ENCODE data around the gene CPLX1.

CPLX1 gene

DNA sequence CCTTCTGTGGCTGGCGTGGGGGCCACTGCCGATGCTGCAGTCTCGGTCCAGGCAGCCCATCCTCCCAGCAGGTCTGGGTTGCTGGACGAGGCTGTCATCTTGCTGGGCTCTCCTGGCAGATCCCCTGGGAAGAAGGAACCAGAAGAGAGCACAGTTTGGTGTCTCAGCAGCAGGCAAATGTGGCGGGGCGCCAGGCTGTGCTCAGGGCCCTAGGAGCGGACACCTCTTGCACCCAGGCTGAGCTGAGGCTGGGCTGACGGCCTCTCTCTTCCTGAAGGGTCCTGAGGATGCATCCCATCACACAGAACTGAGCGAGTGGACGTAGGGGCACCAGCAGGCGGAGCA is 39.2 kb upstream of the CPLX1 start:
- TF ChIP-seq, protein P1, sequence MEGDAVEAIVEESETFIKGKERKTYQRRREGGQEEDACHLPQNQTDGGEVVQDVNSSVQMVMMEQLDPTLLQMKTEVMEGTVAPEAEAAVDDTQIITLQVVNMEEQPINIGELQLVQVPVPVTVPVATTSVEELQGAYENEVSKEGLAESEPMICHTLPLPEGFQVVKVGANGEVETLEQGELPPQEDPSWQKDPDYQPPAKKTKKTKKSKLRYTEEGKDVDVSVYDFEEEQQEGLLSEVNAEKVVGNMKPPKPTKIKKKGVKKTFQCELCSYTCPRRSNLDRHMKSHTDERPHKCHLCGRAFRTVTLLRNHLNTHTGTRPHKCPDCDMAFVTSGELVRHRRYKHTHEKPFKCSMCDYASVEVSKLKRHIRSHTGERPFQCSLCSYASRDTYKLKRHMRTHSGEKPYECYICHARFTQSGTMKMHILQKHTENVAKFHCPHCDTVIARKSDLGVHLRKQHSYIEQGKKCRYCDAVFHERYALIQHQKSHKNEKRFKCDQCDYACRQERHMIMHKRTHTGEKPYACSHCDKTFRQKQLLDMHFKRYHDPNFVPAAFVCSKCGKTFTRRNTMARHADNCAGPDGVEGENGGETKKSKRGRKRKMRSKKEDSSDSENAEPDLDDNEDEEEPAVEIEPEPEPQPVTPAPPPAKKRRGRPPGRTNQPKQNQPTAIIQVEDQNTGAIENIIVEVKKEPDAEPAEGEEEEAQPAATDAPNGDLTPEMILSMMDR (IDR thresholded peaks at IDR 0.05; ENCODE audit: low read depth, low read length) = no peak
- no peak for DNase-seq (ENCODE audit: low read depth in 2 of 2)
- H3K4me3 ChIP-seq (replicated peaks in 1 of 2; ENCODE audit: low read depth in 2 of 2, low read length in 2 of 2) = no peak overlapping the region

- no peak for DNase-seq (ENCODE audit: low read depth in 2 of 2)
- TF ChIP-seq, protein P1 (IDR thresholded peaks at IDR 0.05; ENCODE audit: low read depth, low read length) = no peak
- no peak overlapping the region for H3K4me3 ChIP-seq (replicated peaks in 1 of 2; ENCODE audit: low read depth in 2 of 2, low read length in 2 of 2)
Observed at GRCh38 chr4:864456-865120, 38.7 kb upstream of the CPLX1 start.

GRCh38 chr4:860561-860960 is 34.6 kb upstream of the CPLX1 start:
- no peak overlapping the region for H3K4me3 ChIP-seq (replicated peaks in 1 of 2; ENCODE audit: low read depth in 2 of 2, low read length in 2 of 2)
- no peak for DNase-seq (ENCODE audit: low read depth in 2 of 2)
- TF ChIP-seq, protein P1 (IDR thresholded peaks at IDR 0.05; ENCODE audit: low read depth, low read length) = no peak

DNA sequence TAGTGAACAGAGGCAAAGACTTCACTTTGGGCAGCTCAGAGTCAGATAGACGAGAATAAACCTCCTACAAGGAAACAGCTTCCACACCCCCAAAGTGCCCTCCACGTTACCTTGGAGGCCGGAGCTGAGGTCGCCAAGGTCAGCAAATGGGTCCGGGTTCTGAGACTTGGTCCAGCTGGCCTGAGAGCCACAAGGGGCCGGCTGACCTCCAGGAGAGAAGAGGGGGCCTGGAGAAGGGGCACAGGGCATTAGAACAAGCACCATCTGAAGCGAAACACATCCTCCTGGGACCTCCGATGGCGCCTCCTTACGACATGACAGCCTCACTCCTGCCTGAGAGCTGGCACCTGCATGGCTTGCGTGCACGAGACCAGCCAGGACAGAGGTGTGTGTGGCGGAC is 33.6 kb upstream of the CPLX1 start:
- TF ChIP-seq, protein P1 (IDR thresholded peaks at IDR 0.05; ENCODE audit: low read depth, low read length) = no peak
- no peak for DNase-seq (ENCODE audit: low read depth in 2 of 2)
- no peak overlapping the region for H3K4me3 ChIP-seq (replicated peaks in 1 of 2; ENCODE audit: low read depth in 2 of 2, low read length in 2 of 2)

DNA sequence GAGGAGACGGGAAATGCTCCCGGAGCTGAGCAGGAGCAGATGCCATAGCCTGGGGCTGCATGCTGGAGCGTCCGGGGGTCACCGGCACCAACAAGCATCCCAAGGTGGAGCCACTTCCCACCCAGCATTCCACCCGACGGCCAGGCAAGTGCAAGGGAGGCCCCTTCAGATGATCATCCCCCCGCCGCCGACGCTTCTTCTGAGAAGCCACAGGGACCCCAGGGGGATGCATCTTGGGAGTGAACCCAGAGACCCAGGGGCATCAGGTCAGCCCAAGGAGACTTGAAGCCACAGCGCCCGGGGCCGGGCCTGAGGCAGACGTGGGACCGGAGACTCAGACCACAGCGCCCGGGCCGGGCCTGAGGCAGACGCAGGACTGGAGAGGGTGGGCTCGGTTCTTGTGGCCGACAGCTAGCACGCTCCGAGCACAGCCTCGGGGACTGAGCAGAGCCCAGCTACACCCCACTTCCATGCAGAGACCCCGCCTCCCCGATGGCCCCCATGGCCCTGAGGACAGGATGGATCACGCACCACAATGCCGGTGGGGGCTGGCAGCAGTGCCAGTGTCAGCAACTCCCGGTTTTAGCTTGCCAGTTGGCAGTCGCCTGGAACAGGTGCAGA is 33.0 kb upstream of the CPLX1 start:
- H3K4me3 ChIP-seq (replicated peaks in 1 of 2; ENCODE audit: low read depth in 2 of 2, low read length in 2 of 2) = no peak overlapping the region
- TF ChIP-seq, protein P1 (IDR thresholded peaks at IDR 0.05; ENCODE audit: low read depth, low read length) = no peak
- no peak for DNase-seq (ENCODE audit: low read depth in 2 of 2)

DNA sequence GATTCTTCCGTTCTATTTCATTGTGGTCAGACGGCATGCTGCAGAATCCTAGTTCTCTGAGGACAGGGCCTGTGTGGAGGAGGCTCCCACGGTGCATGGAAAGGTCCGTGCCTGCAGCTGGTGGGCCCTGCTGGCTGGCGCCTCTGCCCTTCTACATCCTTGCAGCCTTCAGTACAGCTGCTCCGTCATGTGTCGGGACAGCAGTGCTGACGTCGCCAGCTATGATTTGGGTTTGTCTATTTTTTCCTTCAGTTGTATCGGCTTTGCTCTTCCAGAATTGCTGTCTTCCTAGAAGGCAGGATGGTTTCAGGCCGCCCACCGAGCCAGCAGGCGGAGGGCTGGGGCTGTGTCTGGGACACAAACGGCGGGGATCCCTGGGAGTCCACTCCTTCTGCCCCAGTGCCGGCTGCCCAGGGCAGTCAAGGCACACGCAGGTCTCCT is 32.1 kb upstream of the CPLX1 start:
- DNase-seq (ENCODE audit: low read depth in 2 of 2) = no peak
- TF ChIP-seq, protein P1 (IDR thresholded peaks at IDR 0.05; ENCODE audit: low read depth, low read length) = no peak
- no peak overlapping the region for H3K4me3 ChIP-seq (replicated peaks in 1 of 2; ENCODE audit: low read depth in 2 of 2, low read length in 2 of 2)
